Pancreas (tissue), 10 donors: ENCODE data around the gene ILKAP. TPM values are rescaled to one million over a fixed set of nuclear protein-coding genes. Genes with fewer than 3 reads are reported as not detected.

Source experiments
- ATAC-seq, 4 donors: fragments of 200-7000 bp; cut with Tn5 transposase; one replicate each; pipeline versions ENCODE4 v1.8.0 to v1.9.1; 2020; ENCODE audit warnings: mild to moderate bottlenecking in 4 of 4, moderate library complexity in 4 of 4
- DNase-seq, 6 donors: peaks; one replicate each; pipeline ENCODE4 v3.0.0-alpha.2; 2020
- FAIRE-seq: peaks from 2 replicates; lab custom pipeline; 2012; peaks lifted over from hg19 to GRCh38; lab: Jason Lieb, UNC
- H3K27ac ChIP-seq, 4 donors: fragments of 200-600 bp; sonication (generic); 1 replicate in 3 of 4; 2 replicates in 1 of 4; pipeline versions ENCODE4 v1.5.0 to v1.8.0; 2020
- H3K27me3 ChIP-seq, 4 donors: fragments of 200-600 bp; one replicate each; pipeline ENCODE4 v1.8.0; 2021
- H3K36me3 ChIP-seq, 3 donors: fragments of 200-600 bp; sonication (generic) in 1 of 3; one replicate each; pipeline versions ENCODE4 v1.5.0 to v1.8.0; 2020 to 2021
- H3K4me1 ChIP-seq, 3 donors: fragments of 200-600 bp; one replicate each; pipeline ENCODE4 v1.8.0; 2021
- H3K4me3 ChIP-seq, 4 donors: fragments of 200-600 bp; sonication (generic) in 2 of 4; one replicate each; pipeline versions ENCODE4 v1.5.0 to v1.8.0; 2020 to 2021
- H3K9me3 ChIP-seq, 4 donors: fragments of 200-600 bp; one replicate each; pipeline ENCODE4 v1.8.0; 2021
- CTCF ChIP-seq, 4 donors: fragments of 200-600 bp; sonication (generic) in 3 of 4; IDR thresholded peaks; one replicate each; pipeline versions ENCODE4 v1.5.0 to v1.8.0; 2021; ENCODE audit warnings: antibody characterized with exemption in 4 of 4
- WGBS, 2 donors: extraction: QIAGEN DNeasy Blood & Tissue Kit; methylation state at CpG; one replicate each; pipeline ENCODE4 v1.1.7; 2013; 5-methylcytosine and 5-hydroxymethylcytosine counted together
- intact Hi-C, 3 donors: fragments of 100-400 bp; cut with DNase I; formaldehyde crosslinking; loops; one replicate each; pipeline versions ENCODE4 v1.11.1 to v1.14.2; 2022
- polyA plus RNA-seq, 2 donors: library from polyadenylated mRNA; stranded (reverse); fragments of 200-250 nt; gene quantifications; one replicate each; pipeline ENCODE4 v1.2.3, GENCODE V29; 2013
- total RNA-seq, 6 donors: library from RNA; stranded (reverse); fragmentation: NEBNext Ultra II Directional in 4 of 6; extraction: Animal tissue kit (Norgen Biotek cat#: 25700) in 4 of 6; gene quantifications; one replicate each; pipeline versions ENCODE4 v1.2.1 to v1.2.4, GENCODE V29; 2021 to 2023
- donor health status: healthy with polysubstance abuse.
- donor health status: DM: no; HTN: no; CAD: no; lungs with moderate emphysema.
- donor health status: DM: no; HTN: no; CAD: no.
- donor health status: control.
- donor health status: control.
- donor health status: Bipolar disorder and iron deficiency.
- donor health status: DM: yes; HTN: yes; CAD: no.
- donor health status: DM: no; HTN: no; CAD: no.
- donor health status: DM: no; HTN: no; CAD: no.
- donor health status: DM: yes; HTN: yes; CAD: no.

The ILKAP gene
- total and polyA plus RNA-seq, 8 donors, result 14.0 to 91.6 (median 21.5) TPM

GRCh38 chr2:238142382-238143205, 60.9 kb downstream of the ILKAP start:
- WGBS, 2 donors, result 88 to 89% methylated on average over 29 to 30 of the region's 30 CpGs
- no peaks in the 10 kb centered on the region for H3K4me1 ChIP-seq
- H3K36me3 ChIP-seq, result no peaks in the 10 kb centered on the region
- intact Hi-C loops, result no loop called here
- FAIRE-seq (no peak), DNase-seq (peak in 1 of 6 donors; percentile 72), ATAC-seq (no peak)
- H3K27me3 ChIP-seq, result no peaks in the 10 kb centered on the region
- TF ChIP-seq CTCF (IDR thresholded peaks at IDR 0.05), result no peak
- no peaks in the 10 kb centered on the region for H3K9me3 ChIP-seq
- H3K4me3 ChIP-seq, result no peak overlapping the region
- H3K27ac ChIP-seq, result no peak overlapping the region

- TF ChIP-seq CTCF (IDR thresholded peaks at IDR 0.05), result no peak
- H3K4me1 ChIP-seq, result no peaks in the 10 kb centered on the region
- no peak overlapping the region for H3K4me3 ChIP-seq
- 79% methylated on average over 10 of the region's 10 CpGs for WGBS, 2 donors
- H3K9me3 ChIP-seq, result no peaks in the 10 kb centered on the region
- H3K27me3 ChIP-seq, result no peaks in the 10 kb centered on the region
- DNase-seq, result peak in 1 of 6 donors; percentile 70
- H3K36me3 ChIP-seq, result no peaks in the 10 kb centered on the region
- H3K27ac ChIP-seq, result no peak overlapping the region
- no peak for FAIRE-seq
- ATAC-seq, result peak in 2 of 4 donors; percentile 23 to 33
- intact Hi-C loops, result no loop called here
Measured at GRCh38 chr2:238141541-238142318, 61.8 kb downstream of the ILKAP start.

- no peak overlapping the region for H3K4me3 ChIP-seq
- TF ChIP-seq CTCF (IDR thresholded peaks at IDR 0.05), result no peak
Measured at GRCh38 chr2:238140721-238141540, 62.6 kb downstream of the ILKAP start.

GRCh38 chr2:238140040-238140439, 63.5 kb downstream of the ILKAP start:
- intact Hi-C loops, result no loop called here
- Histone ChIP-seq H3K4me3 (no peak overlapping the region), H3K36me3 (no peaks in the 10 kb centered on the region), H3K27me3 (no peaks in the 10 kb centered on the region), H3K9me3 (no peaks in the 10 kb centered on the region), H3K27ac (no peak overlapping the region), H3K4me1 (no peaks in the 10 kb centered on the region)
- DNase-seq (peak in 1 of 6 donors; percentile 54), FAIRE-seq (no peak), ATAC-seq (no peak)
- WGBS, 2 donors, result 77 to 83% methylated on average over 7 of the region's 7 CpGs
- no peak for TF ChIP-seq CTCF (IDR thresholded peaks at IDR 0.05)

More at GRCh38 chr2:238140721-238141540, 62.6 kb downstream of the ILKAP start:
- intact Hi-C loops, result no loop called here
- no peaks in the 10 kb centered on the region for H3K4me1 ChIP-seq
- no peaks in the 10 kb centered on the region for H3K27me3 ChIP-seq
- FAIRE-seq, result no peak
- no peak overlapping the region for H3K27ac ChIP-seq
- DNase-seq, result peak in 1 of 6 donors; percentile 70
- no peaks in the 10 kb centered on the region for H3K9me3 ChIP-seq
- no peaks in the 10 kb centered on the region for H3K36me3 ChIP-seq
- WGBS, 2 donors, result 92 to 94% methylated on average over 60 of the region's 60 CpGs
- no peak for ATAC-seq
